Keratinocyte (primary cell): Measurements from ENCODE around the gene SLC35B2. TPM values are rescaled to one million over a fixed set of nuclear protein-coding genes. Genes with fewer than 3 reads are reported as not detected.

Experiments
- DNase-seq: peaks from one replicate; pipeline ENCODE4 v3.0.0-alpha.2; 2011; ENCODE audit warnings: low read depth, missing footprints, low spot score
- FAIRE-seq: peaks from 2 replicates; lab custom pipeline; 2011; peaks lifted over from hg19 to GRCh38; lab: Jason Lieb, UNC
- H2AFZ ChIP-seq: 2 replicates; pipeline ENCODE4 v1.6.0; 2012; ENCODE audit warnings: low read length, control low read depth, inconsistent platforms; ENCODE audit not compliant: control insufficient read depth
- H3K27ac ChIP-seq: 2 replicates; pipeline ENCODE4 v1.5.1; 2011; ENCODE audit warnings: low read length; ENCODE audit not compliant: control insufficient read depth, insufficient read depth
- H3K27me3 ChIP-seq: 3 replicates; pipeline ENCODE4 v1.6.0; 2011; ENCODE audit warnings: low read length; ENCODE audit not compliant: control insufficient read depth, insufficient read depth; ENCODE audit errors: extremely low read depth
- H3K36me3 ChIP-seq, 2 experiments: 2 replicates in 1 of 2; 3 replicates in 1 of 2; pipeline ENCODE4 v1.5.1; 2011; ENCODE audit warnings: low read length in 2 of 2, mild to moderate bottlenecking in 1 of 2; ENCODE audit not compliant: control insufficient read depth in 2 of 2, insufficient read depth in 2 of 2; ENCODE audit errors: extremely low read depth in 1 of 2
- H3K4me1 ChIP-seq: 3 replicates; pipeline ENCODE4 v1.5.1; 2011; ENCODE audit warnings: low read length; ENCODE audit not compliant: control insufficient read depth, insufficient read depth; ENCODE audit errors: extremely low read depth
- H3K4me2 ChIP-seq: 3 replicates; pipeline ENCODE4 v1.6.0; 2011; ENCODE audit warnings: low read depth, low read length; ENCODE audit not compliant: control insufficient read depth, insufficient read depth; ENCODE audit errors: extremely low read depth
- H3K4me3 ChIP-seq, 3 experiments: fragments of 200-600 bp in 1 of 3; sonication (generic) in 1 of 3; 2 replicates in 2 of 3; 3 replicates in 1 of 3; pipeline ENCODE4 v1.5.1; 2011 to 2016; ENCODE audit warnings: low read length in 3 of 3, mild to moderate bottlenecking in 3 of 3, control low read depth in 2 of 3, inconsistent platforms in 1 of 3, low read depth in 1 of 3, mixed read lengths in 1 of 3, mixed run types in 1 of 3, moderate library complexity in 1 of 3; ENCODE audit not compliant: control insufficient read depth in 2 of 3, insufficient read depth in 2 of 3; ENCODE audit errors: extremely low read depth in 1 of 3
- H3K79me2 ChIP-seq: 2 replicates; pipeline ENCODE4 v1.6.0; 2012; ENCODE audit warnings: low read length; ENCODE audit not compliant: control insufficient read depth, insufficient read depth
- H3K9ac ChIP-seq: 3 replicates; pipeline ENCODE4 v1.6.0; 2011; ENCODE audit warnings: low read length; ENCODE audit not compliant: control insufficient read depth, insufficient read depth; ENCODE audit errors: extremely low read depth
- H3K9me1 ChIP-seq: 3 replicates; pipeline ENCODE4 v1.6.0; 2011; ENCODE audit warnings: low read length; ENCODE audit not compliant: control insufficient read depth, insufficient read depth; ENCODE audit errors: extremely low read depth
- H3K9me3 ChIP-seq: 2 replicates; pipeline ENCODE4 v1.5.1; 2012; ENCODE audit warnings: low read depth, low read length; ENCODE audit not compliant: control insufficient read depth
- H4K20me1 ChIP-seq: 3 replicates; pipeline ENCODE4 v1.6.0; 2011; ENCODE audit warnings: low read length; ENCODE audit not compliant: control insufficient read depth, insufficient read depth; ENCODE audit errors: extremely low read depth
- EZH2 ChIP-seq: IDR thresholded peaks from one replicate; pipeline ENCODE4 v1.6.1; 2012; ENCODE audit warnings: inconsistent platforms, mild to moderate bottlenecking, low read length, moderate library complexity
- dilution Hi-C: fragments of 300-500 bp; cut with MboI; formaldehyde crosslinking; loops from one replicate; pipeline ENCODE4 v1.7.0; 2020; ENCODE audit warnings: low sequenced_read_pairs; ENCODE audit not compliant: extremely low pct_ligation_motif_present
- polyA plus RNA-seq, 5 experiments: library from polyadenylated mRNA; depleted of rRNA in 3 of 5; stranded (reverse) in 3 of 5; stranded (forward) in 1 of 5; unstranded in 1 of 5; fragments of >200 nt; gene quantifications; 1 replicate in 1 of 5; 2 replicates in 3 of 5; 3 replicates in 1 of 5; pipeline versions ENCODE4 v1.2.1 to v1.2.3, GENCODE V29; 2011 to 2012; ENCODE audit warnings: missing spikeins in 2 of 5, low read depth in 1 of 5, low replicate concordance in 1 of 5
- TF ChIP-seq, protein P1 (sequence below), 3 experiments: IDR thresholded peaks in 1 of 3; conservative IDR thresholded peaks in 1 of 3; optimal IDR thresholded peaks in 1 of 3; 2 replicates in 2 of 3; 3 replicates in 1 of 3; pipeline versions ENCODE3 to v1.5.1; 2011; ENCODE audit warnings: low read length in 3 of 3, mild to moderate bottlenecking in 3 of 3, moderate library complexity in 2 of 3, control low read depth in 1 of 3, inconsistent platforms in 1 of 3; ENCODE audit not compliant: insufficient read depth in 2 of 3; ENCODE audit errors: extremely low read depth in 1 of 3

The SLC35B2 gene
- polyA plus RNA-seq, 1 donor (not counting 4 experiments of a cell fraction or from before 2014, with no cell fraction given) = 69.9 TPM

GRCh38 chr6:44219053-44219814, 38.1 kb downstream of the SLC35B2 start:
- no peaks in the 10 kb centered on the region for H3K27me3 ChIP-seq
- no peak overlapping the region for H3K4me3 ChIP-seq
- no peak for DNase-seq
- no peaks in the 10 kb centered on the region for H3K36me3 ChIP-seq
- H3K9ac ChIP-seq = no peak overlapping the region
- TF ChIP-seq EZH2 = no peak
- TF ChIP-seq, protein P1, sequence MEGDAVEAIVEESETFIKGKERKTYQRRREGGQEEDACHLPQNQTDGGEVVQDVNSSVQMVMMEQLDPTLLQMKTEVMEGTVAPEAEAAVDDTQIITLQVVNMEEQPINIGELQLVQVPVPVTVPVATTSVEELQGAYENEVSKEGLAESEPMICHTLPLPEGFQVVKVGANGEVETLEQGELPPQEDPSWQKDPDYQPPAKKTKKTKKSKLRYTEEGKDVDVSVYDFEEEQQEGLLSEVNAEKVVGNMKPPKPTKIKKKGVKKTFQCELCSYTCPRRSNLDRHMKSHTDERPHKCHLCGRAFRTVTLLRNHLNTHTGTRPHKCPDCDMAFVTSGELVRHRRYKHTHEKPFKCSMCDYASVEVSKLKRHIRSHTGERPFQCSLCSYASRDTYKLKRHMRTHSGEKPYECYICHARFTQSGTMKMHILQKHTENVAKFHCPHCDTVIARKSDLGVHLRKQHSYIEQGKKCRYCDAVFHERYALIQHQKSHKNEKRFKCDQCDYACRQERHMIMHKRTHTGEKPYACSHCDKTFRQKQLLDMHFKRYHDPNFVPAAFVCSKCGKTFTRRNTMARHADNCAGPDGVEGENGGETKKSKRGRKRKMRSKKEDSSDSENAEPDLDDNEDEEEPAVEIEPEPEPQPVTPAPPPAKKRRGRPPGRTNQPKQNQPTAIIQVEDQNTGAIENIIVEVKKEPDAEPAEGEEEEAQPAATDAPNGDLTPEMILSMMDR (optimal IDR thresholded peaks at IDR 0.05 in 1 of 3, IDR thresholded peaks at IDR 0.05 in 1 of 3, conservative IDR thresholded peaks at IDR 0.05 in 1 of 3; ENCODE audit: extremely low read depth in 1 of 3, insufficient read depth in 2 of 3, low read length in 3 of 3) = no peak
- no peaks in the 10 kb centered on the region for H3K9me1 ChIP-seq
- H3K79me2 ChIP-seq = peaks cover 3% of the 10 kb centered on the region
- no peaks in the 10 kb centered on the region for H3K9me3 ChIP-seq
- H3K4me2 ChIP-seq = no peak overlapping the region
- H3K27ac ChIP-seq = no peak overlapping the region
- H4K20me1 ChIP-seq = no peaks in the 10 kb centered on the region
- dilution Hi-C loops = no loop called here
- no peak overlapping the region for H2AFZ ChIP-seq
- no peak for FAIRE-seq
- peaks cover 28% of the 10 kb centered on the region for H3K4me1 ChIP-seq

- DNase-seq (no peak), FAIRE-seq (no peak)
- H3K4me3 ChIP-seq = no peak overlapping the region
- H3K79me2 ChIP-seq = no peaks in the 10 kb centered on the region
- dilution Hi-C loops = no loop called here
- no peaks in the 10 kb centered on the region for H3K36me3 ChIP-seq
- TF ChIP-seq, protein P1 (optimal IDR thresholded peaks at IDR 0.05 in 1 of 3, IDR thresholded peaks at IDR 0.05 in 1 of 3, conservative IDR thresholded peaks at IDR 0.05 in 1 of 3; ENCODE audit: extremely low read depth in 1 of 3, insufficient read depth in 2 of 3, low read length in 3 of 3) = no peak
- TF ChIP-seq EZH2 = no peak
- no peak overlapping the region for H3K27ac ChIP-seq
- no peaks in the 10 kb centered on the region for H4K20me1 ChIP-seq
- H2AFZ ChIP-seq = peak overlapping the region; percentile 65
- H3K4me1 ChIP-seq = peaks cover 21% of the 10 kb centered on the region
- H3K9me3 ChIP-seq = no peaks in the 10 kb centered on the region
- H3K9me1 ChIP-seq = no peaks in the 10 kb centered on the region
- H3K9ac ChIP-seq = no peak overlapping the region
- no peak overlapping the region for H3K4me2 ChIP-seq
- H3K27me3 ChIP-seq = no peaks in the 10 kb centered on the region
Measured at GRCh38 chr6:44217332-44218143, 39.8 kb downstream of the SLC35B2 start.
